SK-N-SH treated with all-trans-retinoic acid at 6 μM for 48 hours (cell line): ENCODE results near the gene ARR3.

ENCODE experiments used
- ATAC-seq: fragments of 200-7000 bp; cut with Tn5 transposase; 3 replicates; pipeline ENCODE4 v1.9.1; 2020; ENCODE audit warnings: mild to moderate bottlenecking, moderate library complexity
- ARNTL ChIP-seq: fragments of 450-650 bp; formaldehyde crosslinking; IDR thresholded peaks from 2 replicates; pipeline ENCODE4 v1.5.0; 2020; ENCODE audit warnings: low read depth, mild to moderate bottlenecking, moderate library complexity, borderline replicate concordance
- BACH2 ChIP-seq: fragments of 250-450 bp; sonication (Bioruptor Pico); IDR thresholded peaks from 2 replicates; pipeline ENCODE4 v1.9.0; 2021; ENCODE audit warnings: mild to moderate bottlenecking, borderline replicate concordance
- CREB5 ChIP-seq: fragments of 250-450 bp; sonication (Bioruptor Pico); IDR thresholded peaks from 2 replicates; pipeline ENCODE4 v1.5.1; 2020; ENCODE audit warnings: low read depth, mild to moderate bottlenecking, moderate library complexity
- CSDC2 ChIP-seq: fragments of 250-450 bp; sonication (Bioruptor Pico); IDR thresholded peaks from 2 replicates; pipeline ENCODE4 v1.5.0; 2020; ENCODE audit warnings: mild to moderate bottlenecking, moderate library complexity
- ESRRG ChIP-seq: fragments of 250-450 bp; sonication (Bioruptor Pico); IDR thresholded peaks from 2 replicates; pipeline ENCODE4 v1.6.1; 2021; ENCODE audit warnings: mild to moderate bottlenecking
- GLIS3 ChIP-seq: fragments of 250-450 bp; sonication (Bioruptor Pico); IDR thresholded peaks from 2 replicates; pipeline ENCODE4 v1.5.0; 2020; ENCODE audit warnings: mild to moderate bottlenecking, moderate library complexity
- OSR1 ChIP-seq: fragments of 250-450 bp; sonication (Bioruptor Pico); IDR thresholded peaks from 2 replicates; pipeline ENCODE4 v1.8.0; 2022; ENCODE audit warnings: moderate library complexity, mild to moderate bottlenecking, inconsistent platforms
- PATZ1 ChIP-seq: fragments of 250-450 bp; sonication (Bioruptor Pico); IDR thresholded peaks from 2 replicates; pipeline ENCODE4 v1.8.0; 2020; ENCODE audit warnings: mild to moderate bottlenecking, moderate library complexity, borderline replicate concordance
- POU6F1 ChIP-seq: fragments of 250-450 bp; sonication (Bioruptor Pico); IDR thresholded peaks from 2 replicates; pipeline ENCODE4 v1.8.0; 2021; ENCODE audit warnings: low read depth, mild to moderate bottlenecking, moderate library complexity, borderline replicate concordance
- PPARA ChIP-seq: fragments of 250-450 bp; sonication (Bioruptor Pico); IDR thresholded peaks from 2 replicates; pipeline ENCODE4 v1.5.0; 2020; ENCODE audit warnings: mild to moderate bottlenecking, borderline replicate concordance
- RARB ChIP-seq: fragments of 250-450 bp; sonication (Bioruptor Pico); IDR thresholded peaks from 2 replicates; pipeline ENCODE4 v1.8.0; 2021; ENCODE audit warnings: mild to moderate bottlenecking, moderate library complexity
- SNAI2 ChIP-seq: fragments of 250-450 bp; sonication (Bioruptor Pico); IDR thresholded peaks from 2 replicates; pipeline ENCODE4 v1.5.0; 2020; ENCODE audit warnings: mild to moderate bottlenecking, moderate library complexity
- TOX ChIP-seq: fragments of 250-450 bp; sonication (Bioruptor Pico); IDR thresholded peaks from 2 replicates; pipeline ENCODE4 v1.8.0; 2021; ENCODE audit warnings: mild to moderate bottlenecking, moderate library complexity, borderline replicate concordance
- ZFP3 ChIP-seq: fragments of 250-450 bp; sonication (Bioruptor Pico); IDR thresholded peaks from 2 replicates; pipeline ENCODE4 v1.5.0; 2020; ENCODE audit warnings: mild to moderate bottlenecking, moderate library complexity
- ZFP30 ChIP-seq: fragments of 450-650 bp; formaldehyde crosslinking; IDR thresholded peaks from 2 replicates; pipeline ENCODE4 v1.5.0; 2022; ENCODE audit warnings: mild to moderate bottlenecking, moderate library complexity
- ZNF565 ChIP-seq: fragments of 450-650 bp; formaldehyde crosslinking; conservative IDR thresholded peaks from 2 replicates; pipeline ENCODE4 v1.5.0; 2020; ENCODE audit warnings: low read depth, mild to moderate bottlenecking, moderate library complexity
- ZNF70 ChIP-seq: fragments of 450-650 bp; formaldehyde crosslinking; IDR thresholded peaks from 2 replicates; pipeline ENCODE4 v1.5.0; 2020; ENCODE audit warnings: mild to moderate bottlenecking, moderate library complexity
- ZNF8 ChIP-seq: fragments of 450-650 bp; formaldehyde crosslinking; IDR thresholded peaks from 2 replicates; pipeline ENCODE4 v1.5.0; 2020; ENCODE audit warnings: mild to moderate bottlenecking, moderate library complexity
- TF ChIP-seq, protein P1 (sequence below): fragments of 250-450 bp; sonication (Bioruptor Pico); IDR thresholded peaks from 2 replicates; pipeline ENCODE4 v1.5.0; 2020; ENCODE audit warnings: mild to moderate bottlenecking, moderate library complexity

Gene ARR3

GRCh38 chrX:70255452-70255851 lies 12.7 kb upstream of the ARR3 start:
- no peak for TF ChIP-seq ZFP30
- no peak for TF ChIP-seq CREB5 (CRISPR knock-in tag)
- no peak for TF ChIP-seq RARB (CRISPR knock-in tag)
- TF ChIP-seq TOX (CRISPR knock-in tag), result no peak
- TF ChIP-seq CSDC2, result no peak
- TF ChIP-seq BACH2 (CRISPR knock-in tag), result no peak
- no peak for TF ChIP-seq ZNF565 (CRISPR knock-in tag)
- TF ChIP-seq ZFP3 (CRISPR knock-in tag), result no peak
- TF ChIP-seq SNAI2 (CRISPR knock-in tag), result no peak
- TF ChIP-seq PATZ1 (CRISPR knock-in tag), result no peak
- TF ChIP-seq POU6F1 (CRISPR knock-in tag), result no peak
- TF ChIP-seq OSR1 (CRISPR knock-in tag), result no peak
- TF ChIP-seq, protein P1, sequence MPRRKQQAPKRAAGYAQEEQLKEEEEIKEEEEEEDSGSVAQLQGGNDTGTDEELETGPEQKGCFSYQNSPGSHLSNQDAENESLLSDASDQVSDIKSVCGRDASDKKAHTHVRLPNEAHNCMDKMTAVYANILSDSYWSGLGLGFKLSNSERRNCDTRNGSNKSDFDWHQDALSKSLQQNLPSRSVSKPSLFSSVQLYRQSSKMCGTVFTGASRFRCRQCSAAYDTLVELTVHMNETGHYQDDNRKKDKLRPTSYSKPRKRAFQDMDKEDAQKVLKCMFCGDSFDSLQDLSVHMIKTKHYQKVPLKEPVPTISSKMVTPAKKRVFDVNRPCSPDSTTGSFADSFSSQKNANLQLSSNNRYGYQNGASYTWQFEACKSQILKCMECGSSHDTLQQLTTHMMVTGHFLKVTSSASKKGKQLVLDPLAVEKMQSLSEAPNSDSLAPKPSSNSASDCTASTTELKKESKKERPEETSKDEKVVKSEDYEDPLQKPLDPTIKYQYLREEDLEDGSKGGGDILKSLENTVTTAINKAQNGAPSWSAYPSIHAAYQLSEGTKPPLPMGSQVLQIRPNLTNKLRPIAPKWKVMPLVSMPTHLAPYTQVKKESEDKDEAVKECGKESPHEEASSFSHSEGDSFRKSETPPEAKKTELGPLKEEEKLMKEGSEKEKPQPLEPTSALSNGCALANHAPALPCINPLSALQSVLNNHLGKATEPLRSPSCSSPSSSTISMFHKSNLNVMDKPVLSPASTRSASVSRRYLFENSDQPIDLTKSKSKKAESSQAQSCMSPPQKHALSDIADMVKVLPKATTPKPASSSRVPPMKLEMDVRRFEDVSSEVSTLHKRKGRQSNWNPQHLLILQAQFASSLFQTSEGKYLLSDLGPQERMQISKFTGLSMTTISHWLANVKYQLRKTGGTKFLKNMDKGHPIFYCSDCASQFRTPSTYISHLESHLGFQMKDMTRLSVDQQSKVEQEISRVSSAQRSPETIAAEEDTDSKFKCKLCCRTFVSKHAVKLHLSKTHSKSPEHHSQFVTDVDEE (CRISPR knock-in tag), result no peak
- ATAC-seq, result no peak

DNA sequence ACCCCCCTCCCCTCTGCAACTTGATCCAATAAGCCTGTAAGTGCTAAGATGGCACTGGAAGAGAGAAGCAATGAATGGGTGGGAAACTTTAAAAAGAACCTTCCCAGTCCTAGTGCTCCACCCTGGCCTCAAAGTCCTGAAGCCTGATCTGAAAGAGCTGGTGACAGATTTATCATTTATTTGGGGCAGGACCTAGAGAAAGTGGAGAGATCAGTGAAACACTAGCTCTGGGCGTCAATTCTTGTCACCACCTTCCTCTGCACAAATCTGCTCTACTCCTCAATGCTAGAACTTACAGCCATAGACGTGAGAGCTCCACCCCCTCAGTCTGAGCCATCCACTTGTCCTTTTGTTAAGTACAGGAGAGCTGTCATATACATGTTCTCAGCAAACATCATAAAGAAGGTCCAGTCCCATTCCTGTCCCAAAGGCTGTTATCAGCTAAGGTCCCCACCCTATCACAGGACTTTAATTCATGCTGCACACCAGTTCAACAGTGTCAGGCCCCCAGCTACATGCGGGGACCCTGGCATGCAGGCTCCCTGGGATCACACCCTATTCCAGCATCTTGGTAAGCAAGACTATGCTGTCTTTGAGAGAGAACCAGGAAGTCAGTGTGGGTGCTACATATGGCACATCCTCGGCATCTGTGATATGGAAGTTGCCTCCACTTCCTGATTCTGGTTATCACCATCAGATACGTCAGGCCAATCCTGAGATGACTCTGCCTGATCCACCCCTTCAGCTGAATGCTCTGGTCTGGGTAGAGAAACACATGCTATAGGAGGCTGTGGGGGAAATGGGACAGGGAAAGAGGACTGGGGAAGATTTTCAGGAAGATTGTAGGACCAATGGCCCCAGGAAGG lies 10.5 kb upstream of the ARR3 start:
- no peak for ATAC-seq
- no peak for TF ChIP-seq ZNF565 (CRISPR knock-in tag)
- TF ChIP-seq ESRRG (CRISPR knock-in tag), result no peak
- no peak for TF ChIP-seq OSR1 (CRISPR knock-in tag)
- TF ChIP-seq CSDC2, result no peak
- no peak for TF ChIP-seq PATZ1 (CRISPR knock-in tag)
- no peak for TF ChIP-seq PPARA
- TF ChIP-seq ARNTL, result no peak
- no peak for TF ChIP-seq GLIS3 (CRISPR knock-in tag)
- no peak for TF ChIP-seq ZNF70 (CRISPR knock-in tag)
- TF ChIP-seq CREB5 (CRISPR knock-in tag), result no peak
- no peak for TF ChIP-seq ZNF8 (CRISPR knock-in tag)
- TF ChIP-seq RARB (CRISPR knock-in tag), result no peak
- TF ChIP-seq, protein P1 (CRISPR knock-in tag), result no peak
- TF ChIP-seq ZFP3 (CRISPR knock-in tag), result no peak
- TF ChIP-seq, all 23 proteins: peak for 0
